ENCODE data around the gene MTO1.
"Not testable (repeated sequence)": the region's sequence is repeated elsewhere in the genome, so short reads cannot be mapped to it uniquely, and the experiment has no call there.

The MTO1 gene

DNA sequence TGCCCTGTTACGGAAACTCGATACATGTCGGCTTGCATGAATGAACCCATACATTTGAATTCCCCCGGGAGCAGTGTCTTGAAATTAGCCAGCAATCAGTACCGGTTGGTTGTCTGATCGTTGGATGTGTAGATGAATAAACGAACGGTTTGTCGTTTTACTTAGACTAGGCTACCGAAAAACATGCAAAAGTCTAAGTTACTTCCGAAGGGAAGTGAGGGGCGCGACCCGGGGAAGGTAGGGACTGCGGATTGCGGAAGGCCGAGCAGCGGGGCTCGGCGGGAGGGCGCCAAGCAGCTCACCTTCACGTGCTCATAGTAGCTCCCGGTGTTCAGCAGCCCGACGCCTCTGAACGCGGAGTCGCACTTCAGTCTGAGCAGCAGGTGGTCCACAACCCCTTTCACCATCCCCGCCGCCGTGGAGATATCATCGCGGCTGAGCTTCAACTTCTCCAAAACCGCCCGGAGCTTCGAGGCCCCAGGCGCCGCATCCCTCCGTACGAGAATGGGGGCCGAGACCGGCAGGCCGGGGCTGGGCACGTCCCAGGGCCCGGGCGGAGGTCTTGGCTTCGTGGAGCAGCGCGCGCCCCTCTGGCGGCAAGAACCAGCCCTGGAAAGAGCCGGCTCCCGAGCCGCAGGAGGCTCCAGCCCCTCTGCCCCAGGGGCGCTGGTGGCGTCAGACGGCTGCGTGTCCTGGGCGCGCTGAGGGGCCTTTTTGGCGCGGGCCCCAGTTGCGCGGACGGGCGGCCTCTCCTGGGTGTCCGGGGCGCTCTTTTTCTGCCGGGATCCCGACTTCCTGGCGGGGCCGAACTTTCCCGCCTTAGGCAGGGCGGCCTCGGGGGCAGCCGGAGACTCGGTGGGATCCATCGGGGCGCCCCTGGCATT, 10.1 kb upstream of the MTO1 start:
- DNase-seq (ENCODE audit: low read depth, low spot score) = peak; percentile 38

GRCh38 chr6:73452107-73452461, 9.5 kb upstream of the MTO1 start, which contains the start of gene CGAS:
Gene CGAS (minus strand): TSS chr6:73452297. CDS start chr6:73452181, 116 bp downstream.
- peak within 1 kb of the TSS; percentile 54 for H3K4me3 ChIP-seq (ENCODE audit: low read depth, low read length)
- in situ Hi-C loops (cut with HindIII; ENCODE audit: low sequenced_read_pairs) = no loop called here
- TF ChIP-seq, protein P1, sequence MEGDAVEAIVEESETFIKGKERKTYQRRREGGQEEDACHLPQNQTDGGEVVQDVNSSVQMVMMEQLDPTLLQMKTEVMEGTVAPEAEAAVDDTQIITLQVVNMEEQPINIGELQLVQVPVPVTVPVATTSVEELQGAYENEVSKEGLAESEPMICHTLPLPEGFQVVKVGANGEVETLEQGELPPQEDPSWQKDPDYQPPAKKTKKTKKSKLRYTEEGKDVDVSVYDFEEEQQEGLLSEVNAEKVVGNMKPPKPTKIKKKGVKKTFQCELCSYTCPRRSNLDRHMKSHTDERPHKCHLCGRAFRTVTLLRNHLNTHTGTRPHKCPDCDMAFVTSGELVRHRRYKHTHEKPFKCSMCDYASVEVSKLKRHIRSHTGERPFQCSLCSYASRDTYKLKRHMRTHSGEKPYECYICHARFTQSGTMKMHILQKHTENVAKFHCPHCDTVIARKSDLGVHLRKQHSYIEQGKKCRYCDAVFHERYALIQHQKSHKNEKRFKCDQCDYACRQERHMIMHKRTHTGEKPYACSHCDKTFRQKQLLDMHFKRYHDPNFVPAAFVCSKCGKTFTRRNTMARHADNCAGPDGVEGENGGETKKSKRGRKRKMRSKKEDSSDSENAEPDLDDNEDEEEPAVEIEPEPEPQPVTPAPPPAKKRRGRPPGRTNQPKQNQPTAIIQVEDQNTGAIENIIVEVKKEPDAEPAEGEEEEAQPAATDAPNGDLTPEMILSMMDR (IDR thresholded peaks at IDR 0.05; ENCODE audit: low read depth, low read length) = no peak
- DNase-seq (ENCODE audit: low read depth, low spot score) = peak; percentile 49

More for the DNA sequence above, 10.1 kb upstream of the MTO1 start:
- TF ChIP-seq, protein P1 (IDR thresholded peaks at IDR 0.05; ENCODE audit: low read depth, low read length) = no peak
- in situ Hi-C loops (cut with HindIII; ENCODE audit: low sequenced_read_pairs) = no loop called here
- peak overlapping the region; percentile 54 for H3K4me3 ChIP-seq (ENCODE audit: low read depth, low read length)

DNA sequence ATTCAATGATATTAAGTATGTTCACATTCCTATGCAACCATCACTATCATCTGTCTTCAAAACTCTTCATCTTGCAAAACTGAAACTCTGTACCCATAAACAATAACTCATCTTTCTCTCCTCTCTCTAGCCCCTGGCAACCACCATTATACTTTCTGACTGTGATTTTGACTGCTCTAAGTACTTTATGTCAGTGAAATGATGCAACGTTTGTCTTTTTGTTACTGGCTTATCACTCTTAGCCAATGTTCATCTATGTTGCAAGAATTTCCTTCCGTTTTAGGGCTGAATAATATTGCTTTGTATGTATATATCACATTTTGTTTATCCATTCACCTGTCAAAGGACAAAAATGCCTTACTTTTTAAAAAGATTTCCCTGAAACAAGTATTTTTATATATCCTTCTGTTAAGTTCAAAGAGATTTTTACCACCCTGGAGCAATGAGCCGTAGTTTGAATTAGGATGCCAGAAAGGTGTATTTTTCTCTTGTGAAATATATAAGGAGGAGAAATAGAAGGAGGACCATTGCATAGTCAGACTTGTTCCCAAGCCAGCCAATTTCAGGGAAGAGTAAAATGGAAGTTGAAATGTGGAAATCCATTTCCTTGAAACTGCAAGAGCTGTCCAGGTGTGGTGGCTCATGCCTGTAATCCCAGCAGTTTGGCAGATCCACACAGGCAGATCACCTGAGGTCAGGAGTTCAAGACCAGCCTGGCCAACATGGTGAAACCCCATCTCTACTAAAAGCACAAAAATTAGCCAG, 5.5 kb upstream of the MTO1 start:
- in situ Hi-C loops (cut with HindIII; ENCODE audit: low sequenced_read_pairs) = no loop called here
- H3K4me3 ChIP-seq (ENCODE audit: low read depth, low read length) = no peak overlapping the region
- TF ChIP-seq, protein P1 (IDR thresholded peaks at IDR 0.05; ENCODE audit: low read depth, low read length) = no peak
- DNase-seq (ENCODE audit: low read depth, low spot score) = no peak

- DNase-seq (ENCODE audit: low read depth, low spot score); H3K4me3 ChIP-seq (ENCODE audit: low read depth, low read length); in situ Hi-C loops (cut with HindIII; ENCODE audit: low sequenced_read_pairs): not testable (repeated sequence)
Observed at GRCh38 chr6:73459474-73459873, 2.1 kb upstream of the MTO1 start.

GRCh38 chr6:73460056-73460455, 1.5 kb upstream of the MTO1 start:
- no peak for DNase-seq (ENCODE audit: low read depth, low spot score)
- in situ Hi-C loops (cut with HindIII; ENCODE audit: low sequenced_read_pairs) = no loop called here

DNA sequence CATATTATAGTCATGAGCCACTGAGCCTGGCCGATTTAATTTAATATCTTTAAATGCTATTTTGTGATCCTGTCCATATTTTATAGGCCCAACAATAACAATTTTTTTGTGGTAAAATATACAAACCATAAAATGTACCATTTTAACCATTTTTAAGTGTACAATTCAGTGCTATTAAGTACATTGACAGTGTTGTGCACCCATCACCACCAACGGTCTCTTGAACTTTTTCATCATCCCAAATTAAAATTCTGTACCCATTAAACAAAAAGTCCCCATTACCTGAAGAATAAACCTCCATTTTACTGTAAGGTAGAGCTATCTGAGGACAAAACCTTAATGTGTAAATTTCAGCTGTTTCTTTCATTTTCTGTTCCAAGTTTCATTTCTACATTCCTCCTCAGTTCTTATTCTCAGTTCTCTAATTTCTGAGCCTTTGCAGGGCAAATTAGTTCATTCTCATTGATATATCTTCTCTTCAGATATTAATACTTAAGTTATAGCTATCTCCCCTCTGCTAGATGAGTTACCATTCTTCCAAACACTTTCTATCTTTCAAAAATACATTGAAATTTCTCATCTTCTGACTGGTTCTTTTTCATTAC, 10.3 kb downstream of the MTO1 start:
- no peak for DNase-seq (ENCODE audit: low read depth, low spot score)
- in situ Hi-C loops (cut with HindIII; ENCODE audit: low sequenced_read_pairs) = no loop called here
- TF ChIP-seq, protein P1 (IDR thresholded peaks at IDR 0.05; ENCODE audit: low read depth, low read length) = no peak
- no peak overlapping the region for H3K4me3 ChIP-seq (ENCODE audit: low read depth, low read length)

More at GRCh38 chr6:73460056-73460455, 1.5 kb upstream of the MTO1 start:
- TF ChIP-seq, protein P1 (IDR thresholded peaks at IDR 0.05; ENCODE audit: low read depth, low read length) = no peak
- H3K4me3 ChIP-seq (ENCODE audit: low read depth, low read length) = no peak overlapping the region
